Right lung (tissue), 10 donors: ENCODE data around the gene ARID3C. TPM values are rescaled to one million over a fixed set of nuclear protein-coding genes. Genes with fewer than 3 reads are reported as not detected.
A peak's percentile ranks its signal among the peaks of the same experiment; 100 is the strongest.

ENCODE experiments used
- DNase-seq, 2 donors: peaks; one replicate each; pipeline ENCODE4 v3.0.0-alpha.2; 2013
- long read RNA-seq, 8 donors: transcript quantifications; one replicate each; lab custom pipeline, GENCODE V29; 2026
- polyA plus RNA-seq, 5 donors: library from polyadenylated mRNA; unstranded; fragments of 120-200 nt; gene quantifications; one replicate each; pipeline versions ENCODE4 v1.2.1 to v1.2.3, GENCODE V29; 2013; ENCODE audit warnings: inconsistent platforms in 1 of 5, low replicate concordance in 1 of 5; ENCODE audit not compliant: insufficient read length in 5 of 5, insufficient read depth in 1 of 5

Gene ARID3C
- polyA plus RNA-seq, result under 1 TPM in 3 of 5 donors, not detected in 2; 0.13 to 0.27 (median 0.17) TPM
- long read RNA-seq, donor 1, result 0 reads
- long read RNA-seq, donor 2, result 0 reads
- long read RNA-seq, donor 3, result 0 reads
- long read RNA-seq, donor 4, result 0 reads
- long read RNA-seq, donor 5, result 0 reads
- long read RNA-seq, donor 6, result 0 reads
- long read RNA-seq, donor 7, result 0 reads
- long read RNA-seq, donor 8, result 0 reads

- no peak for DNase-seq
Measured at GRCh38 chr9:34628656-34629490, at the start of gene ARID3C. Gene ARID3C (minus strand): TSS chr9:34629066. CDS start chr9:34628014, 1,052 bp downstream.

GRCh38 chr9:34675869-34676268 is 47.0 kb upstream of the ARID3C start:
- no peak for DNase-seq

GRCh38 chr9:34675048-34675714 is 46.3 kb upstream of the ARID3C start:
- peak; percentile 31 to 33 for DNase-seq

GRCh38 chr9:34674440-34674839 is 45.6 kb upstream of the ARID3C start:
- DNase-seq, result no peak

GRCh38 chr9:34671307-34671706 is 42.4 kb upstream of the ARID3C start:
- DNase-seq, result no peak

GRCh38 chr9:34669809-34670562 is 41.1 kb upstream of the ARID3C start:
- DNase-seq, result no peak

- DNase-seq, result peak; percentile 92 to 95
Measured at GRCh38 chr9:34665381-34666250, 36.8 kb upstream of the ARID3C start.

GRCh38 chr9:34665067-34665380 is 36.2 kb upstream of the ARID3C start:
- DNase-seq, result no peak

- DNase-seq, result peak; percentile 44 to 59
Measured at GRCh38 chr9:34664281-34665066, 35.6 kb upstream of the ARID3C start.

- DNase-seq, result no peak
Measured at GRCh38 chr9:34663303-34663605, 34.4 kb upstream of the ARID3C start.

- DNase-seq, result no peak
Measured at GRCh38 chr9:34662526-34663302, 33.8 kb upstream of the ARID3C start, which contains the start of gene CCL27. Gene CCL27 (minus strand): TSS chr9:34662657. CDS start chr9:34662633, 24 bp downstream.

- no peak for DNase-seq
Measured at GRCh38 chr9:34659592-34660253, 30.9 kb upstream of the ARID3C start.

- no peak for DNase-seq
Measured at GRCh38 chr9:34658461-34658860, 29.6 kb upstream of the ARID3C start.

GRCh38 chr9:34656992-34657391 is 28.1 kb upstream of the ARID3C start:
- no peak for DNase-seq

GRCh38 chr9:34655394-34655793 is 26.5 kb upstream of the ARID3C start:
- DNase-seq, result no peak

- DNase-seq, result peak; percentile 82 to 85
Measured at GRCh38 chr9:34654323-34655051, 25.6 kb upstream of the ARID3C start.

GRCh38 chr9:34653151-34654072 is 24.5 kb upstream of the ARID3C start:
- peak; percentile 69 for DNase-seq
